ENCODE results near the gene NEUROD1.

NEUROD1 gene

GRCh38 chr2:181656450-181657291 lies 23.6 kb downstream of the NEUROD1 start, which contains the start of gene CERKL (continued):
- TF ChIP-seq ZNF449 (tag by site-specific recombination; IDR thresholded peaks at IDR 0.05) (no peak), ZNF426 (tag by site-specific recombination; IDR thresholded peaks at IDR 0.05) (no peak), PATZ1 (tag by site-specific recombination; IDR thresholded peaks at IDR 0.05) (peak; percentile 82), SALL2 (tag by site-specific recombination; IDR thresholded peaks at IDR 0.05; ENCODE audit: borderline replicate concordance) (no peak), MZF1 (tag by site-specific recombination; IDR thresholded peaks at IDR 0.05; ENCODE audit: borderline replicate concordance) (peak; percentile 71; the same call in 1 of the 2 replicates), ZNF335 (tag by site-specific recombination; conservative IDR thresholded peaks at IDR 0.05) (peak; percentile 89), ZNF121 (tag by site-specific recombination; IDR thresholded peaks at IDR 0.05) (0 out of 2 replicates have a peak, but pooled peaks have one; percentile 29), MYNN (tag by site-specific recombination; IDR thresholded peaks at IDR 0.05; ENCODE audit: borderline replicate concordance) (no peak), ZNF175 (tag by site-specific recombination; IDR thresholded peaks at IDR 0.05) (no peak), WT1 (tag by site-specific recombination; IDR thresholded peaks at IDR 0.05) (0 out of 2 replicates have a peak, but pooled peaks have one; percentile 32), ZBTB20 (tag by site-specific recombination; IDR thresholded peaks at IDR 0.05) (peak; percentile 68; the same call in 1 of the 2 replicates), ZNF623 (tag by site-specific recombination; IDR thresholded peaks at IDR 0.05) (no peak), SP3 (tag by site-specific recombination; IDR thresholded peaks at IDR 0.05) (peak; percentile 77), ZNF596 (tag by site-specific recombination; IDR thresholded peaks at IDR 0.05) (no peak), ATF2 (tag by site-specific recombination; IDR thresholded peaks at IDR 0.05; ENCODE audit: low read depth) (no peak), ZNF146 (tag by site-specific recombination; IDR thresholded peaks at IDR 0.05) (no peak), ZNF169 (tag by site-specific recombination; IDR thresholded peaks at IDR 0.05) (no peak), ZNF2 (tag by site-specific recombination; IDR thresholded peaks at IDR 0.05) (peak; percentile 73), ZIC2 (tag by site-specific recombination; IDR thresholded peaks at IDR 0.05) (peak; percentile 67), ZNF10 (tag by site-specific recombination; IDR thresholded peaks at IDR 0.05) (no peak), ZNF621 (tag by site-specific recombination; IDR thresholded peaks at IDR 0.05) (no peak), ZFP37 (tag by site-specific recombination; IDR thresholded peaks at IDR 0.05) (peak; percentile 73; the same call in 1 of the 2 replicates), YY1 (tag by site-specific recombination; IDR thresholded peaks at IDR 0.05) (peak; percentile 36; the same call in 1 of the 2 replicates), SP7 (tag by site-specific recombination; IDR thresholded peaks at IDR 0.05) (peak; percentile 48), GLIS2 (tag by site-specific recombination; IDR thresholded peaks at IDR 0.05) (peak; percentile 95), OSR2 (tag by site-specific recombination; IDR thresholded peaks at IDR 0.05) (no peak), IKZF3 (tag by site-specific recombination; IDR thresholded peaks at IDR 0.05) (peak; percentile 48; the same call in 1 of the 2 replicates), ZNF132 (tag by site-specific recombination; IDR thresholded peaks at IDR 0.05; ENCODE audit: borderline replicate concordance) (no peak), ZNF133 (tag by site-specific recombination; IDR thresholded peaks at IDR 0.05) (peak; percentile 90), ZBTB1 (tag by site-specific recombination; IDR thresholded peaks at IDR 0.05) (no peak), ZNF48 (tag by site-specific recombination; IDR thresholded peaks at IDR 0.05) (no peak), ZNF366 (tag by site-specific recombination; conservative IDR thresholded peaks at IDR 0.05) (peak; percentile 65; the same call in 1 of the 2 replicates), ZNF639 (tag by site-specific recombination; IDR thresholded peaks at IDR 0.05) (no peak), ZNF785 (tag by site-specific recombination; IDR thresholded peaks at IDR 0.05) (no peak), ZNF174 (tag by site-specific recombination; IDR thresholded peaks at IDR 0.05) (no peak), OVOL3 (tag by site-specific recombination; IDR thresholded peaks at IDR 0.05) (no peak)
